WI38 (cell line): ENCODE measurements around the gene TRIM40.

Source experiments
- H3K4me3 ChIP-seq: 2 replicates; pipeline ENCODE4 v1.5.1; 2011; ENCODE audit warnings: low read depth, mild to moderate bottlenecking, control low read depth, low read length
- CTCF ChIP-seq: IDR thresholded peaks from 2 replicates; pipeline ENCODE4 v1.5.1; 2012; ENCODE audit warnings: low read depth, mild to moderate bottlenecking, control low read depth, low read length

Gene TRIM40

GRCh38 chr6:30184417-30185031 is 48.6 kb downstream of the TRIM40 start:
- H3K4me3 ChIP-seq: no peak overlapping the region
- TF ChIP-seq CTCF: no peak

- TF ChIP-seq CTCF: no peak
These were observed 50.0 kb downstream of the TRIM40 start for GRCh38 chr6:30185846-30186484.

GRCh38 chr6:30188541-30188940 is 52.6 kb downstream of the TRIM40 start:
- TF ChIP-seq CTCF: no peak
- H3K4me3 ChIP-seq: no peak overlapping the region

More at GRCh38 chr6:30185846-30186484, 50.0 kb downstream of the TRIM40 start:
- H3K4me3 ChIP-seq: no peak overlapping the region

- no peak overlapping the region for H3K4me3 ChIP-seq
- no peak for TF ChIP-seq CTCF
These were observed 56.1 kb downstream of the TRIM40 start for GRCh38 chr6:30192076-30192475.

- no peak for TF ChIP-seq CTCF
- no peak overlapping the region for H3K4me3 ChIP-seq
These were observed 59.1 kb downstream of the TRIM40 start for GRCh38 chr6:30194797-30195690.

GRCh38 chr6:30195951-30196350 is 60.0 kb downstream of the TRIM40 start:
- H3K4me3 ChIP-seq: no peak overlapping the region
- TF ChIP-seq CTCF: no peak

- TF ChIP-seq CTCF: no peak
- no peak overlapping the region for H3K4me3 ChIP-seq
These were observed 60.4 kb downstream of the TRIM40 start for GRCh38 chr6:30196376-30196775.
